ENCODE data around the gene ATP5F1A. TPM values are rescaled to one million over a fixed set of nuclear protein-coding genes. Genes with fewer than 3 reads are reported as not detected.

ATP5F1A gene
- total and polyA plus RNA-seq, 12 donors: 194 to 1,012 (median 671) TPM

DNA sequence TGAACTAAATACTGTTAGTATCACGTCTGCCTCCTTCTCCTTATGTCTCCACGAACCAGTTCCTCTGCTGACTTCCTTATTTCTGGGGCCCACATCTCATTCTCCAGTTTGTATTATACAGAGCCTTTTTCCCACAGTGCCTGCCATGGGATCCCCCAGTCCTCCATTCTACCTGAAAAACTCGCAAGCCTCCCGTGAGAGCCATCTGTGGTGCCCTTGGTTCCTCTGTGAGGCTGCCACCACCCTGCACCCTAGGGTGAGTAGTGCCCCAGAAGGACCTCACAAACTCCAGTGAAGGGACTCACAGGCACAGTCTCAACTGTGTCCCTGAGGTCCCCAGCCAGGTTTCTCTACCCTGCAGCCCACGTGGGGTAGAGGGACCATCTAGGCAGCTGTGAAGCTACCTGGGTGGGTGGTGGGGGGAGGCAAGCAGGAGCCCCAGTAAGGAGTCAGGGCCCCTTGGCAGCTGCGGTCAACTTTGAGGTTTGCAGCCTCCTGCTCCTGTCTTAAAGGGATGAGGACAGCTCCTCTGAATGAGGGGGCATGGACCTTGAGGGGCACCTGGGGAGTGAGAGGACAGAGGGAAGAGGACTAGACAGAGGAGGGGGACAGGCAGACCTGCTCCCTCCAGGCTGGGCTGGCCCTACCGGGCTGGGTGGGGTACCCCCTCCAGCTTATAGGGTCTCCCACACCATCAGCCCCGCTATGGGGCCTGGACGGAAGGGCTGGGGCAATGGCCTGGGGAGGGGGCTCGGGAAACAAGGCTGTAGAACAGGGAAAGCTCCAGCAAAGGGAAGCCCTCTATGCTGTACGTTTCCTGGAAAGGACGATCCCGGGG is 27.1 kb downstream of the ATP5F1A start:
- TF ChIP-seq POLR2A (IDR thresholded peaks at IDR 0.05): no peak
- TF ChIP-seq, protein P1, sequence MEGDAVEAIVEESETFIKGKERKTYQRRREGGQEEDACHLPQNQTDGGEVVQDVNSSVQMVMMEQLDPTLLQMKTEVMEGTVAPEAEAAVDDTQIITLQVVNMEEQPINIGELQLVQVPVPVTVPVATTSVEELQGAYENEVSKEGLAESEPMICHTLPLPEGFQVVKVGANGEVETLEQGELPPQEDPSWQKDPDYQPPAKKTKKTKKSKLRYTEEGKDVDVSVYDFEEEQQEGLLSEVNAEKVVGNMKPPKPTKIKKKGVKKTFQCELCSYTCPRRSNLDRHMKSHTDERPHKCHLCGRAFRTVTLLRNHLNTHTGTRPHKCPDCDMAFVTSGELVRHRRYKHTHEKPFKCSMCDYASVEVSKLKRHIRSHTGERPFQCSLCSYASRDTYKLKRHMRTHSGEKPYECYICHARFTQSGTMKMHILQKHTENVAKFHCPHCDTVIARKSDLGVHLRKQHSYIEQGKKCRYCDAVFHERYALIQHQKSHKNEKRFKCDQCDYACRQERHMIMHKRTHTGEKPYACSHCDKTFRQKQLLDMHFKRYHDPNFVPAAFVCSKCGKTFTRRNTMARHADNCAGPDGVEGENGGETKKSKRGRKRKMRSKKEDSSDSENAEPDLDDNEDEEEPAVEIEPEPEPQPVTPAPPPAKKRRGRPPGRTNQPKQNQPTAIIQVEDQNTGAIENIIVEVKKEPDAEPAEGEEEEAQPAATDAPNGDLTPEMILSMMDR (IDR thresholded peaks at IDR 0.05): no peak
- intact Hi-C loops (cut with DNase I): loop anchor here (5.0 to 10.0 kb wide), 3 partner anchors 94 to 406 kb away; no protein-coding TSS in a partner anchor
- no peak for DNase-seq

DNA sequence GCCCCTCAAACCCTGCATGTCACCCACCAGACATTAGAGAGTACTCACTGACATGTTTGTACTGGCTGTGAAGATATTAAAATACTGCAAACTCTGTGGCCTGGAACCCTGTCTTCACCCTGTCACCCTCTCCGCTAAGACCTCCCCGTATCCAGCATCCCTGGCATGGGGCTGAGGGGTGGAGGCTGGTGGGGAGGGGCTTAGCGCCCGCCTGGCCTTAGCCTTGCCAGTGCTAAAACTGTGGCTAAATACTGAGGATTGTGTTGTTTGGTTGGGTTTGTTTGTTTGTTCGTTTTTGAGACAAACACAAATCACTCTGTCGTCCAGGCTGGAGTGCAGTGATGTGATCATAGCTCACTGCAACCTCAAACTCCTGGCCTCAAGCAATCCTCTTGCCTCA is 27.9 kb downstream of the ATP5F1A start:
- intact Hi-C loops (cut with DNase I): loop anchor here (5.0 to 10.0 kb wide), 3 partner anchors 93 to 405 kb away; no protein-coding TSS in a partner anchor
- no peaks in the 10 kb centered on the region for H3K9me3 ChIP-seq (replicated peaks in 1 of 3)
- WGBS, 4 donors: 75 to 83% (median 81%) methylated on average over 6 of the region's 6 CpGs
- peaks cover 8 to 15% of the 10 kb centered on the region in 2 donors for H3K4me1 ChIP-seq (replicated peaks in 1 of 2)
- H3K27me3 ChIP-seq: no peaks in the 10 kb centered on the region
- no peaks in the 10 kb centered on the region for H3K36me3 ChIP-seq (replicated peaks in 1 of 2)
- no peak overlapping the region for H3K4me3 ChIP-seq
- H3K27ac ChIP-seq: no peak overlapping the region
- TF ChIP-seq, protein P1 (IDR thresholded peaks at IDR 0.05): no peak
- no peak for TF ChIP-seq POLR2A (IDR thresholded peaks at IDR 0.05)
- no peak for DNase-seq

More for the DNA sequence above, 27.1 kb downstream of the ATP5F1A start:
- Histone ChIP-seq H3K9me3 (replicated peaks in 1 of 3) (no peaks in the 10 kb centered on the region), H3K4me1 (replicated peaks in 1 of 2) (peaks cover 8 to 15% of the 10 kb centered on the region in 2 donors), H3K36me3 (replicated peaks in 1 of 2) (no peaks in the 10 kb centered on the region), H3K27me3 (no peaks in the 10 kb centered on the region), H3K27ac (no peak overlapping the region), H3K4me3 (peak overlapping the region in 2 of 4 donors; percentile 60)
- 35 to 50% (median 40%) methylated on average over 8 to 13 of the region's 13 CpGs for WGBS, 4 donors

DNA sequence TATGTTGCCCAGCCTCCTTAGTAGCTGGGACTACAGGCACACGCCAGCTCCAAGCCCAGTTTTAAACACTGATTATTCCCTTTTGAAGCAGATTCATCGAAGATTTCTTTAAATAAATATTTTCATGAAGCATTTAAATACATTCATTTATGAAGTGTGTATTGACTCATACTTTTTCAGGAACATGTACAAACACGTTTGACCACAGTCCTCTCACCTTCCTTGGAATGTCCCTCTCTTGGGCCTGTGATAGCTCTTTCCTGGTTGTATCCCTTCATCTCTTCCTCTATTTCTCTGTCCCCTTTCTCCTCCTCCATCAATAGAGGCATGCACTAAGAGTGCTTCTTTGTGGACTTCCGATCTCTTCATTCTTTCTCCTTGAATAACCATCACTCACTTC is 28.6 kb downstream of the ATP5F1A start:
- no peak for TF ChIP-seq POLR2A (IDR thresholded peaks at IDR 0.05)
- no peak overlapping the region for H3K4me3 ChIP-seq
- peaks cover 8 to 15% of the 10 kb centered on the region in 2 donors for H3K4me1 ChIP-seq (replicated peaks in 1 of 2)
- no peaks in the 10 kb centered on the region for H3K9me3 ChIP-seq (replicated peaks in 1 of 3)
- 83 to 91% (median 88%) methylated on average over 4 of the region's 4 CpGs for WGBS, 4 donors
- DNase-seq: no peak
- H3K27me3 ChIP-seq: no peaks in the 10 kb centered on the region
- intact Hi-C loops (cut with DNase I): no loop called here
- no peak overlapping the region for H3K27ac ChIP-seq
- H3K36me3 ChIP-seq (replicated peaks in 1 of 2): no peaks in the 10 kb centered on the region

- no peak for DNase-seq
- no peak overlapping the region for H3K27ac ChIP-seq
- intact Hi-C loops (cut with DNase I): no loop called here
- peaks cover 8 to 15% of the 10 kb centered on the region in 2 donors for H3K4me1 ChIP-seq (replicated peaks in 1 of 2)
- H3K36me3 ChIP-seq (replicated peaks in 1 of 2): no peaks in the 10 kb centered on the region
- 21 to 43% (median 31%) methylated on average over 1 of the region's 1 CpG; no CpG with 5 or more reads in 1 of the 4 donors for WGBS, 4 donors
- H3K27me3 ChIP-seq: no peaks in the 10 kb centered on the region
- H3K9me3 ChIP-seq (replicated peaks in 1 of 3): no peaks in the 10 kb centered on the region
- TF ChIP-seq, protein P1 (IDR thresholded peaks at IDR 0.05): no peak
- no peak for TF ChIP-seq POLR2A (IDR thresholded peaks at IDR 0.05)
- no peak overlapping the region for H3K4me3 ChIP-seq
Observed at GRCh38 chr18:46068763-46069162, 29.3 kb downstream of the ATP5F1A start.

Data from adrenal gland (tissue), 12 donors.